H1 (cell line): ENCODE results near the gene ZNF584. TPM values are rescaled to one million over a fixed set of nuclear protein-coding genes. Genes with fewer than 3 reads are reported as not detected.

Source experiments
- CTCF ChIA-PET: fragments of 300-600 bp; sonication (Branson Sonifier 250); formaldehyde crosslinking; loops from one replicate; lab custom pipeline; 2021; ENCODE audit not compliant: partially characterized antibody; lab: Charles Lee
- POLR2A ChIA-PET: fragments of 300-600 bp; sonication (Branson Sonifier 250); formaldehyde crosslinking; loops from one replicate; lab custom pipeline; 2021; ENCODE audit warnings: inconsistent platforms; ENCODE audit not compliant: partially characterized antibody; lab: Charles Lee
- DNase-seq, 2 experiments: peaks; one replicate each; pipeline versions ENCODE4 v3.0.0 to v3.0.0-alpha.2; 2010 to 2022; ENCODE audit warnings: low spot score in 2 of 2, low read depth in 1 of 2, mixed read lengths in 1 of 2
- FAIRE-seq: peaks from 2 replicates; lab custom pipeline; 2011; peaks lifted over from hg19 to GRCh38; lab: Jason Lieb, UNC
- H2AFZ ChIP-seq: 2 replicates; pipeline ENCODE4 v1.8.1; 2012; ENCODE audit warnings: low read length, inconsistent platforms
- H2AK5ac ChIP-seq: 2 replicates; pipeline ENCODE4 v1.6.1; 2013; ENCODE audit warnings: low read depth, low read length
- H2BK120ac ChIP-seq: replicated peaks from 2 replicates; pipeline ENCODE3; 2013; ENCODE audit warnings: low read depth, low read length, inconsistent platforms
- H2BK12ac ChIP-seq: 2 replicates; pipeline ENCODE4 v1.6.1; 2013; ENCODE audit warnings: low read depth, low read length
- H2BK15ac ChIP-seq: 2 replicates; pipeline ENCODE4 v1.6.1; 2013; ENCODE audit warnings: low read length
- H2BK20ac ChIP-seq: 2 replicates; pipeline ENCODE4 v1.6.1; 2013; ENCODE audit warnings: low read length
- H2BK5ac ChIP-seq: 2 replicates; pipeline ENCODE4 v1.6.1; 2013; ENCODE audit warnings: low read depth, low read length
- H3K14ac ChIP-seq: 2 replicates; pipeline ENCODE4 v1.6.1; 2013; ENCODE audit warnings: inconsistent platforms; ENCODE audit not compliant: insufficient read length
- H3K18ac ChIP-seq: 2 replicates; pipeline ENCODE4 v1.6.1; 2013; ENCODE audit warnings: low read length; ENCODE audit errors: extremely low read depth
- H3K23ac ChIP-seq: 2 replicates; pipeline ENCODE4 v1.6.1; 2013; ENCODE audit warnings: inconsistent platforms; ENCODE audit not compliant: insufficient read length
- H3K23me2 ChIP-seq: 2 replicates; pipeline ENCODE4 v1.6.1; 2013; ENCODE audit warnings: low read depth, low read length
- H3K27ac ChIP-seq: 2 replicates; pipeline ENCODE4 v1.6.1; 2011; ENCODE audit warnings: low read depth, low read length, inconsistent platforms
- H3K27me3 ChIP-seq, 4 experiments: replicated peaks in 1 of 4; 1 replicate in 1 of 4; 2 replicates in 3 of 4; pipeline versions ENCODE4 v1.6.1 to v1.8.1; 2011 to 2013; ENCODE audit warnings: low read length in 3 of 4, mild to moderate bottlenecking in 3 of 4, inconsistent platforms in 2 of 4, mixed read lengths in 2 of 4, moderate library complexity in 1 of 4; ENCODE audit not compliant: control insufficient read depth in 3 of 4, insufficient read depth in 3 of 4; ENCODE audit errors: extremely low read depth in 1 of 4
- H3K36me3 ChIP-seq, 4 experiments: 2 replicates each; pipeline versions ENCODE4 v1.6.1 to v1.8.1; 2011 to 2013; ENCODE audit warnings: mild to moderate bottlenecking in 4 of 4, low read length in 3 of 4, moderate library complexity in 2 of 4, control low read depth in 1 of 4, inconsistent platforms in 1 of 4; ENCODE audit not compliant: insufficient read depth in 4 of 4, control insufficient read depth in 2 of 4
- H3K4ac ChIP-seq: replicated peaks from 2 replicates; pipeline ENCODE3; 2013; ENCODE audit warnings: low read length, low read depth, mixed read lengths, inconsistent platforms; ENCODE audit not compliant: insufficient read length
- H3K4me1 ChIP-seq, 4 experiments: replicated peaks in 1 of 4; 1 replicate in 1 of 4; 2 replicates in 3 of 4; pipeline versions ENCODE4 v1.6.1 to v1.8.1; 2011 to 2013; ENCODE audit warnings: low read length in 3 of 4, inconsistent platforms in 2 of 4, mixed read lengths in 1 of 4; ENCODE audit not compliant: insufficient read depth in 4 of 4, control insufficient read depth in 3 of 4
- H3K4me2 ChIP-seq, 2 experiments: 2 replicates each; pipeline versions ENCODE4 v1.6.1 to v1.8.1; 2011 to 2013; ENCODE audit warnings: low read depth in 2 of 2, low read length in 2 of 2, control low read depth in 1 of 2, inconsistent platforms in 1 of 2, mild to moderate bottlenecking in 1 of 2; ENCODE audit not compliant: insufficient read depth in 1 of 2
- H3K4me3 ChIP-seq, 4 experiments: fragments of 200-600, 300-600 bp in 1 of 4; sonication (generic), shearing (Covaris generic), sonication (Bioruptor Twin) in 1 of 4; 2 replicates each; pipeline versions ENCODE4 v1.5.1 to v1.8.1; 2011 to 2016; ENCODE audit warnings: low read length in 4 of 4, low read depth in 3 of 4, control low read depth in 2 of 4, inconsistent platforms in 2 of 4, mild to moderate bottlenecking in 2 of 4, mixed read lengths in 1 of 4, moderate library complexity in 1 of 4; ENCODE audit not compliant: insufficient read depth in 2 of 4; ENCODE audit errors: extremely low read depth in 1 of 4
- H3K56ac ChIP-seq: replicated peaks from 2 replicates; pipeline ENCODE3; 2013; ENCODE audit warnings: low read depth, mild to moderate bottlenecking, mixed read lengths, low read length, inconsistent platforms; ENCODE audit not compliant: insufficient read length
- H3K79me1 ChIP-seq: 2 replicates; pipeline ENCODE4 v1.6.1; 2013; ENCODE audit warnings: low read depth, low read length, control low read depth
- H3K79me2 ChIP-seq, 2 experiments: 2 replicates each; pipeline versions ENCODE4 v1.6.1 to v1.8.1; 2012 to 2013; ENCODE audit warnings: low read length in 2 of 2, mild to moderate bottlenecking in 2 of 2, inconsistent platforms in 1 of 2; ENCODE audit not compliant: insufficient read depth in 2 of 2, control insufficient read depth in 1 of 2
- H3K9ac ChIP-seq, 4 experiments: replicated peaks in 1 of 4; 1 replicate in 1 of 4; 2 replicates in 3 of 4; pipeline versions ENCODE4 v1.6.1 to v1.8.1; 2011 to 2013; ENCODE audit warnings: low read depth in 3 of 4, low read length in 3 of 4, control low read depth in 2 of 4, mild to moderate bottlenecking in 2 of 4, moderate library complexity in 2 of 4, inconsistent platforms in 1 of 4; ENCODE audit errors: extremely low read depth in 1 of 4
- H3K9me3 ChIP-seq, 2 experiments: 2 replicates each; pipeline versions ENCODE4 v1.6.1 to v1.8.1; 2012 to 2013; ENCODE audit warnings: mild to moderate bottlenecking in 2 of 2, moderate library complexity in 2 of 2, control low read depth in 1 of 2, inconsistent platforms in 1 of 2, low read depth in 1 of 2, low read length in 1 of 2, mixed read lengths in 1 of 2; ENCODE audit not compliant: insufficient read depth in 2 of 2
- H4K20me1 ChIP-seq, 2 experiments: replicated peaks in 1 of 2; 2 replicates each; pipeline versions ENCODE3 to v1.8.1; 2011 to 2013; ENCODE audit warnings: inconsistent platforms in 2 of 2, low read length in 2 of 2, mild to moderate bottlenecking in 1 of 2; ENCODE audit not compliant: insufficient read depth in 2 of 2, control insufficient read depth in 1 of 2
- H4K5ac ChIP-seq: 2 replicates; pipeline ENCODE4 v1.6.1; 2013; ENCODE audit warnings: low read length, low read depth, mixed read lengths, inconsistent platforms; ENCODE audit not compliant: insufficient read length
- H4K8ac ChIP-seq: 2 replicates; pipeline ENCODE4 v1.8.0; 2013; ENCODE audit warnings: mild to moderate bottlenecking, moderate library complexity, low read length, inconsistent platforms; ENCODE audit not compliant: insufficient read depth; ENCODE audit errors: extremely low read depth
- H4K91ac ChIP-seq: replicated peaks from 2 replicates; pipeline ENCODE3; 2013; ENCODE audit warnings: low read length, mixed read lengths, inconsistent platforms; ENCODE audit not compliant: insufficient read length
- ATF2 ChIP-seq: IDR thresholded peaks from 2 replicates; pipeline ENCODE4 v1.6.1; 2012; ENCODE audit warnings: low read length, inconsistent platforms
- CEBPB ChIP-seq: IDR thresholded peaks from 2 replicates; pipeline ENCODE4 v1.6.1; 2012; ENCODE audit warnings: low read depth, low read length
- EGR1 ChIP-seq: IDR thresholded peaks from 2 replicates; pipeline ENCODE4 v1.6.1; 2011; ENCODE audit warnings: low read depth, low read length, borderline replicate concordance
- EZH2 ChIP-seq: fragments of 200-600 bp; sonication (generic); IDR thresholded peaks from 2 replicates; pipeline ENCODE4 v1.7.1; 2012; ENCODE audit warnings: low read depth, mild to moderate bottlenecking, moderate library complexity, low read length, inconsistent platforms; ENCODE audit not compliant: severe bottlenecking
- KDM1A ChIP-seq: fragments of 200-600, 300-600 bp; sonication (generic); IDR thresholded peaks from 2 replicates; pipeline ENCODE4 v1.7.1; 2016; ENCODE audit warnings: mild to moderate bottlenecking, low read length, borderline replicate concordance
- NANOG ChIP-seq: IDR thresholded peaks from 2 replicates; pipeline ENCODE4 v1.6.1; 2011; ENCODE audit warnings: low read length, low read depth, mild to moderate bottlenecking, inconsistent platforms; ENCODE audit not compliant: insufficient read depth, poor library complexity, severe bottlenecking
- PHF8 ChIP-seq: fragments of 200-600 bp; sonication (generic); conservative IDR thresholded peaks from 2 replicates; pipeline ENCODE4 v1.7.1; 2012; ENCODE audit warnings: low read depth, mild to moderate bottlenecking, inconsistent platforms, low read length, moderate library complexity
- POLR2AphosphoS5 ChIP-seq: IDR thresholded peaks from 2 replicates; pipeline ENCODE4 v1.6.1; 2011; ENCODE audit warnings: low read depth, low read length
- SIX5 ChIP-seq: IDR thresholded peaks from 2 replicates; pipeline ENCODE4 v1.6.1; 2011; ENCODE audit warnings: mild to moderate bottlenecking, low read depth, low read length
- TCF12 ChIP-seq: IDR thresholded peaks from 2 replicates; pipeline ENCODE4 v1.6.1; 2011; ENCODE audit warnings: low read depth, mild to moderate bottlenecking, low read length
- ZNF274 ChIP-seq: IDR thresholded peaks from 2 replicates; pipeline ENCODE4 v1.7.0; 2012; ENCODE audit warnings: low read length, borderline replicate concordance; ENCODE audit errors: extremely low read depth
- WGBS, 2 experiments: shearing (Covaris generic) in 1 of 2; methylation state at CpG; one replicate each; pipeline versions ENCODE4 v1.1.6 to v1.1.7; 2013 to 2015; ENCODE audit warnings: low lambda C conversion rate in 2 of 2, mixed read lengths in 2 of 2, inconsistent platforms in 1 of 2, low coverage in 1 of 2, missing lambda C conversion rate in 1 of 2; ENCODE audit not compliant: insufficient replicate concordance in 2 of 2, insufficient coverage in 1 of 2, insufficient read length in 1 of 2; ENCODE audit errors: extremely low coverage in 1 of 2, missing lambda C conversion rate in 1 of 2; 5-methylcytosine and 5-hydroxymethylcytosine counted together
- polyA plus RNA-seq, 7 experiments: library from polyadenylated mRNA; depleted of rRNA in 3 of 7; stranded (reverse) in 5 of 7; unstranded in 2 of 7; fragments of >200 nt in 5 of 7; fragments of 200-250 nt in 2 of 7; gene quantifications; 1 replicate in 5 of 7; 2 replicates in 1 of 7; 4 replicates in 1 of 7; pipeline versions ENCODE4 v1.2.1 to v1.2.3, GENCODE V29; 2011 to 2013; ENCODE audit warnings: missing spikeins in 2 of 7, mixed read lengths in 2 of 7
- total RNA-seq: library from RNA; stranded (reverse); fragmentation: NEBNext Ultra II Directional; extraction: Animal tissue kit (Norgen Biotek cat#: 25700); gene quantifications from 2 replicates; pipeline ENCODE4 v1.2.1, GENCODE V29; 2021
- TF ChIP-seq, protein P1 (sequence below): IDR thresholded peaks from 2 replicates; pipeline ENCODE4 v1.6.1; 2012; ENCODE audit warnings: inconsistent platforms

ZNF584 gene
- total and polyA plus RNA-seq, 2 of the 8 experiments (the other 6 are each of a cell fraction or from before 2014, with no cell fraction given), result 2.5 to 5.2 TPM

- Histone ChIP-seq H3K23me2 (peaks cover 12% of the 10 kb centered on the region), H3K79me1 (peaks cover under 1% of the 10 kb centered on the region; the same call in 1 of the 2 replicates), H3K9ac (no peak overlapping the region), H3K18ac (no peak overlapping the region), H2BK120ac (no peak overlapping the region), H3K14ac (no peak overlapping the region), H2AK5ac (no peak overlapping the region; the same call in 1 of the 2 replicates), H4K8ac (no peak overlapping the region), H3K4me3 (no peak overlapping the region), H2BK12ac (no peak overlapping the region), H4K20me1 (peaks cover 10 to 13% of the 10 kb centered on the region in 2 experiments), H4K5ac (no peak overlapping the region), H3K4me2 (no peak overlapping the region), H3K27me3 (peaks cover 3 to 17% (median 11%) of the 10 kb centered on the region in 4 experiments; a peak in 6 of 7 replicates), H3K23ac (no peak overlapping the region), H3K4me1 (peaks cover 0 to 27% (median 17%) of the 10 kb centered on the region in 4 experiments; a peak in 5 of 7 replicates), H2BK5ac (no peak overlapping the region), H3K9me3 (no peaks in the 10 kb centered on the region), H2BK15ac (no peak overlapping the region), H3K56ac (no peak overlapping the region), H3K36me3 (peaks cover 6 to 19% (median 17%) of the 10 kb centered on the region in 4 experiments), H3K79me2 (no peaks in the 10 kb centered on the region), H4K91ac (no peak overlapping the region), H3K4ac (no peak overlapping the region), H2BK20ac (no peak overlapping the region), H3K27ac (no peak overlapping the region), H2AFZ (no peak overlapping the region)
- POLR2A ChIA-PET, result interaction anchor here (0.6 to 7.2 kb wide), 9 partner anchors 10 to 121 kb away, joined by 3 to 78 read pairs (median 4); partner anchors contain the start of genes RPS5, ZBTB45, ZNF497 and ZNF584
- 92% methylated on average over 4 of the region's 4 CpGs; no CpG with 5 or more reads in 1 of the 2 experiments for WGBS, 2 experiments
- FAIRE-seq, result no peak
- no peak for DNase-seq
- CTCF ChIA-PET, result interaction anchor here (0.6 to 2.8 kb wide), 4 partner anchors 10 to 122 kb away, joined by 3 to 7 read pairs (median 4); partner anchors contain the start of genes ZBTB45 and ZNF497
- TF ChIP-seq ATF2 (no peak), ZNF274 (no peak), KDM1A (no peak), TCF12 (no peak), NANOG (no peak), CEBPB (no peak), PHF8 (no peak), EZH2 (no peak), POLR2AphosphoS5 (no peak), EGR1 (no peak), SIX5 (no peak)
- TF ChIP-seq, protein P1, sequence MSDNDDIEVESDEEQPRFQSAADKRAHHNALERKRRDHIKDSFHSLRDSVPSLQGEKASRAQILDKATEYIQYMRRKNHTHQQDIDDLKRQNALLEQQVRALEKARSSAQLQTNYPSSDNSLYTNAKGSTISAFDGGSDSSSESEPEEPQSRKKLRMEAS, result no peak
Measured at GRCh38 chr19:58398087-58398486, 10.4 kb upstream of the ZNF584 start.
